HEK293T (cell line): ENCODE measurements around the gene SKAP1.

ENCODE experiments used
- CTCF ChIA-PET: fragments of 350-600 bp; formaldehyde crosslinking; extraction: SDS; loops from one replicate; lab custom pipeline; 2021; ENCODE audit warnings: antibody characterized with exemption, inconsistent platforms; lab: Yijun Ruan, JAX
- POLR2A ChIA-PET: fragments of 350-600 bp; formaldehyde crosslinking; extraction: SDS; loops from one replicate; lab custom pipeline; 2020; ENCODE audit warnings: antibody characterized with exemption, inconsistent platforms; lab: Yijun Ruan, JAX
- DNase-seq: peaks from one replicate; pipeline ENCODE4 v3.0.0; 2012; ENCODE audit warnings: mixed read lengths; ENCODE audit errors: extremely low spot score
- ARNT ChIP-seq: fragments of 450-650 bp; IDR thresholded peaks from 2 replicates; pipeline ENCODE4 v1.6.1; 2017; ENCODE audit warnings: mild to moderate bottlenecking
- BHLHE40 ChIP-seq: fragments of 450-650 bp; IDR thresholded peaks from 2 replicates; pipeline ENCODE4 v1.6.1; 2016; ENCODE audit warnings: mild to moderate bottlenecking, moderate library complexity, borderline replicate concordance
- CTBP1 ChIP-seq: fragments of 450-650 bp; IDR thresholded peaks from 2 replicates; pipeline ENCODE4 v1.6.1; 2016; ENCODE audit warnings: borderline replicate concordance
- ELF4 ChIP-seq: fragments of 450-650 bp; IDR thresholded peaks from 2 replicates; pipeline ENCODE4 v1.6.1; 2017; ENCODE audit warnings: antibody characterized with exemption
- FOXA1 ChIP-seq: fragments of 450-650 bp; IDR thresholded peaks from 2 replicates; pipeline ENCODE4 v1.6.1; 2016; ENCODE audit warnings: mild to moderate bottlenecking
- FOXK2 ChIP-seq: fragments of 450-650 bp; IDR thresholded peaks from 2 replicates; pipeline ENCODE4 v1.6.1; 2016; ENCODE audit warnings: mild to moderate bottlenecking
- FOXM1 ChIP-seq: fragments of 450-650 bp; IDR thresholded peaks from 2 replicates; pipeline ENCODE4 v1.6.1; 2017; ENCODE audit warnings: mild to moderate bottlenecking, borderline replicate concordance
- HDGF ChIP-seq: fragments of 450-650 bp; IDR thresholded peaks from 2 replicates; pipeline ENCODE4 v1.6.1; 2017; ENCODE audit warnings: antibody characterized with exemption, borderline replicate concordance
- L3MBTL2 ChIP-seq: fragments of 450-650 bp; conservative IDR thresholded peaks from 2 replicates; pipeline ENCODE4 v1.6.1; 2016; ENCODE audit warnings: mild to moderate bottlenecking
- LEF1 ChIP-seq: fragments of 450-650 bp; IDR thresholded peaks from 2 replicates; pipeline ENCODE4 v1.6.1; 2017; ENCODE audit warnings: mild to moderate bottlenecking, borderline replicate concordance
- NFRKB ChIP-seq: fragments of 450-650 bp; IDR thresholded peaks from 2 replicates; pipeline ENCODE4 v1.6.1; 2016; ENCODE audit warnings: mild to moderate bottlenecking, moderate library complexity
- PKNOX1 ChIP-seq: fragments of 450-650 bp; IDR thresholded peaks from 2 replicates; pipeline ENCODE4 v1.6.1; 2016
- SP1 ChIP-seq: fragments of 450-650 bp; IDR thresholded peaks from 2 replicates; pipeline ENCODE4 v1.6.1; 2017
- SUZ12 ChIP-seq: fragments of 450-650 bp; IDR thresholded peaks from 2 replicates; pipeline ENCODE4 v1.6.1; 2016; ENCODE audit warnings: mild to moderate bottlenecking
- TARDBP ChIP-seq: fragments of 450-650 bp; IDR thresholded peaks from 2 replicates; pipeline ENCODE4 v1.6.1; 2016
- ZNF384 ChIP-seq: fragments of 450-650 bp; IDR thresholded peaks from 2 replicates; pipeline ENCODE4 v1.6.1; 2016

Gene SKAP1

GRCh38 chr17:48234922-48235321, 195.1 kb downstream of the SKAP1 start:
- ChIA-PET POLR2A (no interaction called here), CTCF (interaction anchor here (0.6 to 1.2 kb wide), 3 partner anchors 15 to 24 kb away, joined by 3 read pairs; no protein-coding TSS in a partner anchor)
- TF ChIP-seq FOXK2 (no peak), CTBP1 (no peak), PKNOX1 (no peak), ELF4 (no peak), SUZ12 (no peak), SP1 (no peak), FOXA1 (no peak), ARNT (no peak), FOXM1 (no peak), HDGF (no peak), ZNF384 (no peak)
- no peak for DNase-seq

DNA sequence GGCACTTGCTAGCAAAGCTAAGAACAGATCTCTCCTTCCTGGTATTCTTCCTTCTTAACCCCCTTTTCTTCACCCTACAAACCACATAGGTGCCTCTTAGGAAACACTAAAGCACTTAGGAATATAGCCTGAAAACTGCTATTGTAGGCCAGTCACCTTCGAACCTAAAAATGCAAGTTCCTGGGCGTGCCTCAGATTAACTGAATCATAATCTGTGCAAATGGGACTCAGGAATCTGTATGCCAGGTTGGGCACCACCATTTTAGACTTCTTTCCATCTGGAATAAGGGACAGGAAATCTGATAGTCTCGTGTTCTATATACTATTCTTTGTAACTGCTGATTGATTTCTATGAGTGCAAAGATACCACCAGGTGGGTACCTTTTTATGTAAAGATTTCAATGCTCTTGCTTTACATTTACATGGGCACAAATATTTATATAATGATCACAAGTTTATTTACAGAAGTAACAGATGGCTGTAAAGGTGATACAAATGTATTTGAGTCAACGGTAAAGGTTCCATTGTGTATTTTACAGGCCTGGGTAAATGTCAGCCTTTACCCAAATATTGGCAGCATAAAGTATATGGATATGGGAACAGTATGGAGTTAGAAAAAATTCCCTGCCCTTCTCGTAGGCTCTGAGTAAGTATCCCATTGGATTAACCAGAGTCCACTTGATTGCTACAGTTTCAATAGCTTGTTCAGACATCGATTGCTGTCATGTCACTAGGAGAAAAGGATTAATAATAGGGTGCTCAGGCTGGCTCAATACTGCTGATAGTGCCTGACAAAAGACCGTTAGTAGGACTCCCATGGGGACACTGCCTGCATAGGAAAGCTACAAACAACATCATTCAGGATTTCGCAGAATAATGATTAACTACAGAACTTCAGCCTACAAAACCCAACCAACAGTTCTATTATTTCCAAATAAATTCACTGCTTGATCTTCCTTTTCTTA, 197.7 kb downstream of the SKAP1 start:
- DNase-seq, result no peak
- ChIA-PET CTCF (interaction anchor here (0.6 kb wide), 1 partner anchor 21 kb away, joined by 4 read pairs; no protein-coding TSS in a partner anchor), POLR2A (no interaction called here)
- no peak for TF ChIP-seq FOXK2

DNA sequence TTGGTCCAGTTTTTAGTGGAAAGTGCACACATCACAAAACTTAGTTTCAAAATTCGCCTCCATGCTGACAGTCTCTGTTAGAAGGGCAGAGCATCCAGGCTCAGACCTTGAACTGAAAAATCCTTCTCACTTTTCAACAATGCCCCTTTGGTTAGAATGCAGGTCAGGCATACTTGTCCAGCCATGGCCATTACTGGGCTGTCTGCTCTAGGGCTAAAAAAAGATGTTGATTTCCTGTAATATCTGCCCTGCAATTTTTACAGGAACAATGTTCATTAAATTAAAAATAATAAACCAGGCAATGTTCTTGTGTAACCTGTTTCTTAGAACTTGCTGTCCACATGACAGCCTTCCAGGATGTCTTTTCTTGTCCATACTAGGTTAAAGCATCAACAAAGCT, 200.1 kb downstream of the SKAP1 start:
- TF ChIP-seq ARNT (no peak), FOXK2 (no peak), LEF1 (no peak), ELF4 (no peak), HDGF (no peak), NFRKB (no peak), FOXA1 (no peak), TARDBP (no peak), SUZ12 (no peak), L3MBTL2 (no peak), BHLHE40 (no peak)
- CTCF ChIA-PET, result interaction anchor here (1.7 kb wide), 1 partner anchor 30 kb away, joined by 5 read pairs; no protein-coding TSS in a partner anchor
- no peak for DNase-seq
- POLR2A ChIA-PET, result no interaction called here

DNA sequence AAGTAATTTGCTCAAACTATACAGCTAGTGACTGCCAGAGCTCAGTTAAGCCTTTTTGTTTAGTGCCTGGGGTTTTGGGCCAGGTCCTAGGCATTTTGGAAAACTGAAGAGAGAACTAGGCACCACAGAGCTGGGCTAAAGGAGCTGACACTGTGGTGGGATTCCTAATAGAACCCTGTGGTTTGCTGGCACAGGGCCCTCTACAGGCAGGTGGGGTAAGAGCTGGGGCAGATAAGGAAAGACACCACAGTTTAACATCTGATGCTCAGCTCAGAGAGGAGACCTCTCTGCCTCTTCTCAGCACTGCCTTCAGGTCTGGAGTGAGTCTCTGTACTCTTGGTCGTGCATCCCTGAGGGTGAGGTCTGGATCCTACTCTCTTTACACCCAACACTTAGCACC, 201.3 kb downstream of the SKAP1 start:
- DNase-seq, result no peak
- CTCF ChIA-PET, result interaction anchor here (0.7 to 1.7 kb wide), 17 partner anchors 9 to 373 kb away, joined by 3 to 14 read pairs (median 4); no protein-coding TSS in a partner anchor
- TF ChIP-seq L3MBTL2 (no peak), CTBP1 (no peak), SP1 (no peak), FOXA1 (no peak), NFRKB (no peak), BHLHE40 (no peak), LEF1 (no peak), PKNOX1 (no peak), SUZ12 (no peak), TARDBP (no peak), ELF4 (no peak), ARNT (no peak), FOXK2 (no peak), HDGF (no peak), ZNF384 (no peak), FOXM1 (no peak)
- POLR2A ChIA-PET, result no interaction called here

- ChIA-PET POLR2A (interaction anchor here (1.5 kb wide), 1 partner anchor 9 kb away, joined by 4 read pairs; no protein-coding TSS in a partner anchor), CTCF (interaction anchor here (1.8 kb wide), 1 partner anchor 10 kb away, joined by 11 read pairs; no protein-coding TSS in a partner anchor)
- DNase-seq, result no peak
- no peak for TF ChIP-seq ELF4
These were observed 204.1 kb downstream of the SKAP1 start for GRCh38 chr17:48225725-48226567.

DNA sequence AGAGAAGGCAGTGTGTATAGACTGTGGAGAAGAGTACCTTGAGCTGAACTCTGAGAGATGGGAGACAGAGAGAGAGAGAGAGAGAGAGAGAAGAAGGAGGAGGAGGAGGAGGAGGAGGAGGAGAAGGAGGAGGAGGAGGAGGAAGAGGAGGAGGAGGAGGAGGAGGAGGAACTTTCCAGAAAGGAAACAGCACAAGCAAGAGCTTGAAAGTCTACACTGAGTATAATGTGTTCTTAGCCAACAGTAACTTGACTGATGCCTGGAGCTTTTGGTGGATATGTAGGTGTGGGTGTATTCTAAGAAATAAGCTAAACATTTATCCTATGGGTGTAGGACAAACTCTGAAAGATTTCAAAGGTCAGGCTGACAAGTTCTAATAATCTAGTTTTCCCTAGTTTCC, 206.1 kb downstream of the SKAP1 start:
- CTCF ChIA-PET, result no interaction called here
- DNase-seq, result no peak
- POLR2A ChIA-PET, result no interaction called here
- TF ChIP-seq FOXM1 (no peak), FOXA1 (no peak), TARDBP (no peak), ARNT (no peak), BHLHE40 (no peak), ELF4 (no peak), CTBP1 (no peak), HDGF (no peak), FOXK2 (no peak), LEF1 (no peak)
